HCT116 (cell line): ENCODE results near the gene CCDC40. TPM values are rescaled to one million over a fixed set of nuclear protein-coding genes. Genes with fewer than 3 reads are reported as not detected.

ENCODE experiments used
- ATAC-seq: fragments of 200-7000 bp; cut with Tn5 transposase; 2 replicates; pipeline ENCODE4 v1.9.1; 2020; ENCODE audit warnings: mild to moderate bottlenecking, moderate library complexity
- BruUV-seq: library from RNA; stranded (reverse); fragments of 400-500 nt; replicated peaks from 2 replicates; lab custom pipeline; 2021; lab: Mats Ljungman, UMichigan
- CTCF ChIA-PET: fragments of 300-600 bp; sonication (Branson Sonifier 250); formaldehyde crosslinking; loops from one replicate; lab custom pipeline; 2021; ENCODE audit warnings: antibody characterized with exemption; lab: Charles Lee
- POLR2A ChIA-PET: fragments of 300-600, 350-600 bp; sonication (Branson Sonifier 250); formaldehyde crosslinking; loops from one replicate; lab custom pipeline; 2021; ENCODE audit warnings: antibody characterized with exemption; lab: Charles Lee
- RAD21 ChIA-PET, 2 experiments: fragments of 300-600 bp; sonication (Branson Sonifier 250); formaldehyde crosslinking; loops; one replicate each; lab custom pipeline; 2023; ENCODE audit warnings: low total read pairs in 2 of 2; ENCODE audit not compliant: uncharacterized antibody in 2 of 2, unreplicated experiment in 2 of 2, low non-redundant PET in 1 of 2; lab: Charles Lee
- DNase-seq: peaks from one replicate; pipeline ENCODE4 v3.0.0-alpha.2; 2010; ENCODE audit warnings: low read depth, low spot score
- H2AFZ ChIP-seq: fragments of 200-600 bp; shearing (Covaris generic), sonication (generic); 2 replicates; pipeline ENCODE4 v1.6.1; 2017; ENCODE audit warnings: low read depth, mixed run types, mixed read lengths, antibody characterized with exemption, low read length; ENCODE audit not compliant: poor library complexity, severe bottlenecking
- H3K27ac ChIP-seq: 2 replicates; pipeline ENCODE4 v1.5.1; 2012; ENCODE audit warnings: low read depth, low read length
- H3K27me3 ChIP-seq: fragments of 200-600 bp; sonication (generic); 2 replicates; pipeline ENCODE4 v1.6.1; 2016; ENCODE audit warnings: mixed run types, low read length, mixed read lengths; ENCODE audit not compliant: insufficient read depth
- H3K36me3 ChIP-seq, 2 experiments: fragments of 200-500 bp in 1 of 2; fragments of 200-600 bp in 1 of 2; sonication (Bioruptor generic) in 1 of 2; sonication (generic) in 1 of 2; 2 replicates each; pipeline versions ENCODE4 v1.5.1 to v1.6.1; 2014 to 2016; ENCODE audit warnings: low read length in 2 of 2, inconsistent platforms in 1 of 2, mixed read lengths in 1 of 2, mixed run types in 1 of 2; ENCODE audit not compliant: insufficient read depth in 2 of 2, control insufficient read depth in 1 of 2
- H3K4me1 ChIP-seq, 2 experiments: fragments of 200-600 bp in 1 of 2; sonication (generic) in 1 of 2; 2 replicates each; pipeline versions ENCODE4 v1.5.1 to v1.6.1; 2012 to 2017; ENCODE audit warnings: low read length in 2 of 2, inconsistent platforms in 1 of 2, mild to moderate bottlenecking in 1 of 2, mixed read lengths in 1 of 2, mixed run types in 1 of 2, moderate library complexity in 1 of 2; ENCODE audit not compliant: insufficient read depth in 2 of 2, control insufficient read depth in 1 of 2
- H3K4me2 ChIP-seq: fragments of 200-600 bp; sonication (generic); 2 replicates; pipeline ENCODE4 v1.6.1; 2017; ENCODE audit warnings: mixed run types, low read length, mixed read lengths
- H3K4me3 ChIP-seq, 2 experiments: fragments of 200-600 bp in 1 of 2; sonication (generic) in 1 of 2; replicated peaks in 1 of 2; 2 replicates each; pipeline ENCODE4 v1.5.1; 2011 to 2016; ENCODE audit warnings: low read length in 2 of 2, control low read depth in 1 of 2, low read depth in 1 of 2, mild to moderate bottlenecking in 1 of 2, mixed read lengths in 1 of 2, mixed run types in 1 of 2
- H3K79me2 ChIP-seq: fragments of 200-600 bp; sonication (generic); 2 replicates; pipeline ENCODE4 v1.6.1; 2017; ENCODE audit warnings: mild to moderate bottlenecking, mixed run types, low read length, moderate library complexity, mixed read lengths; ENCODE audit not compliant: insufficient read depth
- H3K9ac ChIP-seq: fragments of 200-600 bp; sonication (generic); 2 replicates; pipeline ENCODE4 v1.6.1; 2016; ENCODE audit warnings: low read length, mixed read lengths
- H3K9me2 ChIP-seq: fragments of 200-600 bp; sonication (generic), shearing (Covaris generic); 2 replicates; pipeline ENCODE4 v1.6.1; 2017; ENCODE audit warnings: mixed run types, mild to moderate bottlenecking, moderate library complexity; ENCODE audit not compliant: insufficient read depth
- H3K9me3 ChIP-seq, 2 experiments: fragments of 200-500 bp in 1 of 2; fragments of 200-600 bp in 1 of 2; sonication (Bioruptor generic) in 1 of 2; sonication (generic) in 1 of 2; 2 replicates each; pipeline ENCODE4 v1.6.1; 2014 to 2017; ENCODE audit warnings: low read length in 2 of 2, mixed read lengths in 2 of 2, inconsistent platforms in 1 of 2, low read depth in 1 of 2, mild to moderate bottlenecking in 1 of 2, mixed run types in 1 of 2, moderate library complexity in 1 of 2; ENCODE audit not compliant: control insufficient read depth in 1 of 2, insufficient read depth in 1 of 2
- H4K20me1 ChIP-seq: fragments of 200-600 bp; sonication (generic), shearing (Covaris generic); 2 replicates; pipeline ENCODE4 v1.6.1; 2017; ENCODE audit warnings: mixed run types, mild to moderate bottlenecking, moderate library complexity; ENCODE audit not compliant: insufficient read depth
- CBX3 ChIP-seq: IDR thresholded peaks from 2 replicates; pipeline ENCODE4 v1.6.1; 2012; ENCODE audit warnings: low read depth
- CTCF ChIP-seq, 3 experiments: fragments of 200-600 bp in 1 of 3; sonication (generic) in 1 of 3; IDR thresholded peaks in 2 of 3; conservative IDR thresholded peaks in 1 of 3; 2 replicates each; pipeline ENCODE4 v1.5.1; 2012 to 2017; ENCODE audit warnings: low read depth in 2 of 3, low read length in 2 of 3, antibody characterized with exemption in 1 of 3, borderline replicate concordance in 1 of 3, control low read depth in 1 of 3, mild to moderate bottlenecking in 1 of 3, mixed read lengths in 1 of 3, mixed run types in 1 of 3, moderate library complexity in 1 of 3; ENCODE audit not compliant: insufficient read depth in 1 of 3
- EZH2 ChIP-seq: fragments of 200-600 bp; sonication (generic); IDR thresholded peaks from 2 replicates; pipeline ENCODE4 v1.6.1; 2017; ENCODE audit warnings: antibody characterized with exemption, mixed run types
- JUND ChIP-seq: IDR thresholded peaks from 2 replicates; pipeline ENCODE4 v1.6.1; 2012
- MAX ChIP-seq: IDR thresholded peaks from 2 replicates; pipeline ENCODE4 v1.6.1; 2012
- POLR2AphosphoS5 ChIP-seq: IDR thresholded peaks from 2 replicates; pipeline ENCODE4 v1.6.1; 2011; ENCODE audit warnings: mild to moderate bottlenecking, low read depth, low read length, moderate library complexity
- RAD21 ChIP-seq: IDR thresholded peaks from 2 replicates; pipeline ENCODE4 v1.6.1; 2012; ENCODE audit warnings: low read depth, mild to moderate bottlenecking
- SP1 ChIP-seq: IDR thresholded peaks from 2 replicates; pipeline ENCODE4 v1.6.1; 2012; ENCODE audit warnings: low read depth
- SRF ChIP-seq: IDR thresholded peaks from 2 replicates; pipeline ENCODE4 v1.6.1; 2012; ENCODE audit warnings: low read depth
- intact Hi-C: fragments of 100-400 bp; cut with micrococcal nuclease; formaldehyde crosslinking; loops from 2 replicates; pipeline ENCODE4 v1.10.0; 2022
- total RNA-seq: library from RNA; stranded (reverse); gene quantifications from one replicate; pipeline ENCODE4 v1.2.1, GENCODE V29; 2021; ENCODE audit not compliant: unreplicated experiment

The CCDC40 gene
- total RNA-seq, 1 experiment from 2014 or later: 10.3 TPM

GRCh38 chr17:80011989-80012555, 24.4 kb upstream of the CCDC40 start:
- Histone ChIP-seq H4K20me1 (no peaks in the 10 kb centered on the region), H3K4me3 (no peak overlapping the region), H3K4me2 (no peak overlapping the region), H3K27me3 (no peaks in the 10 kb centered on the region), H3K36me3 (no peaks in the 10 kb centered on the region; a peak in 1 of 4 replicates), H3K9me3 (no peaks in the 10 kb centered on the region), H3K9me2 (no peaks in the 10 kb centered on the region), H3K9ac (no peak overlapping the region), H3K79me2 (no peaks in the 10 kb centered on the region), H3K4me1 (peaks cover 10 to 19% of the 10 kb centered on the region in 2 experiments; a peak in 3 of 4 replicates), H3K27ac (no peak overlapping the region), H2AFZ (no peak overlapping the region)
- ATAC-seq: no peak
- ChIA-PET POLR2A (no interaction called here), RAD21 (no interaction called here), CTCF (no interaction called here)
- BruUV-seq: no TSS peak
- DNase-seq: no peak
- TF ChIP-seq SRF (no peak), JUND (no peak), EZH2 (no peak), CBX3 (no peak), SP1 (no peak), RAD21 (no peak), POLR2AphosphoS5 (no peak), CTCF (IDR thresholded peaks at IDR 0.05 in 2 of 3, conservative IDR thresholded peaks at IDR 0.05 in 1 of 3; ENCODE audit: borderline replicate concordance in 1 of 3, insufficient read depth in 1 of 3, low read depth in 2 of 3, low read length in 2 of 3) (no peak), MAX (no peak)
- intact Hi-C loops: no loop called here
